ENCODE data around the gene LSM3.

The LSM3 gene

DNA sequence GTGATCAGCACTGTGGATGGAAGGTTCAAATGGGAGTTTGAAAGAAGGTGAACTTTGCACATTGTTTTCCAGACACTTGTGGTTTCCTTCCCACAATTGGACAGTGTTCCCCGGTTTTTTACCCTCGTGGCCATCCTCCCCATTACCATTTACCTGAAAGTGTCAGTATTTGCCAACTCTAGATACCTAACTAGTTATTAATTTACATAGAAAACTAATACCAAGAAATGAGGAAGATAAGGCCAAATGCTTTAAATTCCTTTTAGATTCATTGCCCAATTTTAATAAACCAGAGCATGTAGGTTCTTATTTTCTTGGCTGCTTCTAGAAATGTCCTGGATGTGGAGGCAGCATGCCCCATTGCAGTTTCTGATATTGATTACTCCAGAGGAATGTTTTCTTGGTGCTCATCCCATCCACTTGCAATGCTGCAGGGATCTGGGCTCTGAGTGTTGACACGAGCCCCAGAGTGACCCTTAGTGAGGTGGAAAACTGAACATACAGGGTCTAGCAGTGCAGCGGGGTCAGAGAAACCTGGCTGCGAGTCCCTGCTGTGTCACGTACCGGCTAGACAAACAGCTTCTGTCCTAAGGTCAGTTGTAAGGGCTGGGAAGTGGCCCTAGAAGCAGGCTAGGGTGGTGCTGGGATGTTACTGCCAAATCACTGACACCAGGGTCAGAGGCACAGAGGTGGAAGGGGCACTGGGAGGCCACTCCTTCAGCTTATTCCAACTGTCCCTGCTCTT lies 23.5 kb downstream of the LSM3 start:
- DNase-seq = no peak

DNA sequence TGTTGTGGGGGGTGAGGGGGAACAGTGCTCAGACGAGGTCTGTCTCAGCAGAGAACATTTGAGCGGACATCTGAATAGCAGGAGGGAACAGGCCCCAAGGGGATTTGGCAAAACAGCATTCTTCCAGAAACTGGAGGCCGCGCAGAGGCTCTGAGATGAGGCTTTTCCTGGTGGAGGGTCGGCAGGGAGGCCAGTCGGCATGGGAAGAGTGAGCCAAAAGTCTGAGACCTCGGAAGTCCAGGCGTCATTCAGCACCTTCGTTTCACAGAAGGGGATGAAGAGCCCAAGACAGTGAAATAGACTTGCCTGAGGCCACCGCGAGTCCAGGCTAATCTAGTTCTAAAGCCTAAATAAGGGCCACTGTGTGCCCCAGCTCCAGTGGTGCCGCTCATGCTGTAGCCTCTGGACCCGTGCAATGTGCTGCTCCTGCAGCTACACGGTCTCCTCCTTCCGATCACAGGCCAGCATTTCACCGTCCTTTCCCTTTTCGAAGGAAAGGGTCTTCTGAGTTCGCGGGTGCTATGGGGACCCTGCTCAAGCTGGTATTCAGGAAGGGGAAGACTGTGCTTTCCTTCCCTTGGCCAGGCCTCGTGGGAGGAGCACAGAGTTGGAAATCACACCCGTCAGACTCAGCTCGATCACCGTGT lies 24.4 kb downstream of the LSM3 start:
- DNase-seq = no peak

DNA sequence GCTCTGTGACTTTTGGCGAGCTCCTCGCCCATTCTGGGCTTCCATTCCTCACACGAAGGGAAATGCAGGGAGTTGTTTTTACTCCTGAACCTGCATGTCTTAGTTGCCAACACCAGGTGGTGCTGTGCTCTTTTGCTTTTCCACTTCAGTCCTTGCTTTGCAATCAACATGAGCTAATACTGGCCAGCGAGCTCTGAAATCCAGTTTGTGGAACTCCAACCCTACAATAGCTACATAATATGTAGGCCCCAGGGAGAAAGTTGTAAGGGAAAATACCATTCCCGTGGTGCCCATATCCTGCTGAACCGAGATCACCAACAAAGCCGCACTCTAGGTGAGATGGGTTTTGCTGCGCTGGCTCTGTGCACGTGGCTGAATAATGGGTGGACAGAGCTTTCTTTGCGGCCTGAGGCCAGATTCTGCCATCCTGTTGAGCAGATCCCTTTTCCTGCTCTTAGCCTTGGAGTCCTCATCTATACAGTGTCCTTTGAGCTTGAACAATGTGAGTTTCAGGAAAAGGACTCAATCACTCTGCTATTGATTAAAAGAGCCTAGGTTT lies 25.0 kb downstream of the LSM3 start:
- no peak for DNase-seq

DNA sequence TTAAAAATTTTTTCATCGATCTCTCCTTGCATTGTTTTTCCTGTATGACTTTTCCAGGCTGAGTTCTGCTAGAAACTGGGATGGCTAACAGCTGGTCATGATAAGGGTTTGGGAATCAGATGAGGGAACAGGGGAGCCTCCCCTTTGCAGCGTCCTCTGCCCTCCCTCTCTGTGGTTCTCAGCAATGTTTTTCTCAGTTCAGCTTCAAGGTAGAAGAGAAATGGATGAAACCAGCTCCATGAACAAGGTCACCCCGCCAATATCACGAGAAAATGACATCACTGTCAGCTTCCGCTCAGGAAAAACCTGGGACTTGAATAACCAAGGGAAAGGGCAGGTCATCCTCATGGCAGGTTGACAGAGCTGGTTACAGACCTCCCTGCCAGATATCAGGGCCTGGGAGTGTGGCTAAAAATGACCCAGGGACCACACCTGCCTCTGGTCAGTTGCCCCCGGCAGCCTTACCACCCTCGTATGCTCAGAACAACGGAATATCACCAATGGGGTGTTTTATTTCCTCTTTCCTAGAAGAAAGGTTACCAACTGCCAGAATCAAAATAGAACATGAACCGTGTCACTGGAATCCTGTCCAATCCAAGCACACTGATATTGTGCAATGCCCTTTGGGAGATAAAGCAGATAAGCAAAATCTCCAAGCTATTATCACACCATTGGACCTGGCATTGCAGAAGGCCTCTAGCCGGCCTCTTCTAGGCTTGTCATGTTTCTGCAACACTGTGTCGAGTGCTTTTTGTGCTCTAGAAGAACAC lies 26.1 kb downstream of the LSM3 start:
- DNase-seq = no peak

DNA sequence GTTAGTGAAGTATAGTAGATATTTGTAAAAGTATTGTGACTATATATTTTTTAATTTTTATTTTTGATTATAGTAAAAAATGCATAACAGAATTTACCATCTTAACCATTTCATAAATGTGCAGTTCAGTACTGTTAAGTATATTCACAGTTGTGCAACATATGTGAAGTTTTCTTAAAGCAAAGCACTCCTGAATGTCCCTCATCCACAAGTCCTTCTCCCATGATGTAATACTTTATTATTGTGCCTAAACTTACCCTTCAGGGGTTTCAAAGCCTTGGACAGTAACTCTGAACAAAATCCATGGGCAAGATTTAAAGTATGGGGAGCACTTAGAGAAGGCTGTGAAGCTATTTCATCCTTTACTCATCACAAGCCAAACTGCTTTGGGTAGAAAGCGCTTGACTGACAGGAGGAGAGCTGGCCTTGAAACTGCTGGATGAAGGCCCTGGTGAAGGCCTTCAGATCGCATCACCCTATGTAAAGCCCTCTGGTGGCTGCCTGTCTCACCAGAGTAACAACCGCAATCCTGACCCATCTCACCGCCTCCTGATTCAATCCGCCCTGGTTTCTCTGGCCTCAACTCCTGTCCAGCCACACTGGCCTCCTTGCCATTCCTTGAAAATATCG lies 28.0 kb downstream of the LSM3 start:
- DNase-seq = no peak

DNA sequence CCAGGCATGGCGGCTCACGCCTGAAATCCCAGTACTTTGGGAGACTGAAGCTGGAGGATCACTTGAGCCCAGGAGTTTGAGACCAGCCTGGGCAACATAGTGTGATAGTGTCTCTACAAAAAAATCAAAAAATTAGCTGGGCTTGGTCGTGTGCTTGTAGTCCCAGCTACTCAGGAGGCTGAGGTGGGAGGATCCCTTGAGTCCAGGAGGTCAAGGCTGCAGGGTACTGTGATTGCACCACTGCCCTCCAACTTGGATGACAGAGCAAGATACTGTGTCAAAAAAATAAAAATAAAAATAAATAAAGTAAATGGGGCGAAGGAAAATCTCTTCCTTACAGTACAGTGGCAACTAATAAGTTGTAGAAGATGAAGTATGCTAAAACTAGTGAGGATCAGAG lies 29.6 kb downstream of the LSM3 start:
- no peak for DNase-seq

DNA sequence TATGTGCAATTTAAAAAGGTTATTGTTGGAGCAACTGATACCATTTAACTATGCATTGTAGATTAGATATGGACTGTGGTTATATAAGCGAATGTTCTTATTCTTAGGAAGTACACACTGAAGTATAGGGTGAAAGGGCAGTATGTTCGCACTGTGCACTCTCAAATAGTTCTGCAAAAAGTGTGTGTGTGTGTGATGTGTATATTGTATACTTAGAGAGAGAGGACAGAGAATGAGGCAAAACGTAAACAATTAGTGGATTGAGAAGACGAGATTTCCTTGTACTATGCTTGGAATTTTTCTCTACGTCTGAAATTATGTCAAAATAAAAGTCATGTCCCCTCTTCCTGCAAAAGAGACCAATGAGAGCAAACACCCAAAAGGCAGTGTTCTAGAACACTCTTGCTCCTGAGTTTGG lies 30.4 kb downstream of the LSM3 start:
- no peak for DNase-seq

DNA sequence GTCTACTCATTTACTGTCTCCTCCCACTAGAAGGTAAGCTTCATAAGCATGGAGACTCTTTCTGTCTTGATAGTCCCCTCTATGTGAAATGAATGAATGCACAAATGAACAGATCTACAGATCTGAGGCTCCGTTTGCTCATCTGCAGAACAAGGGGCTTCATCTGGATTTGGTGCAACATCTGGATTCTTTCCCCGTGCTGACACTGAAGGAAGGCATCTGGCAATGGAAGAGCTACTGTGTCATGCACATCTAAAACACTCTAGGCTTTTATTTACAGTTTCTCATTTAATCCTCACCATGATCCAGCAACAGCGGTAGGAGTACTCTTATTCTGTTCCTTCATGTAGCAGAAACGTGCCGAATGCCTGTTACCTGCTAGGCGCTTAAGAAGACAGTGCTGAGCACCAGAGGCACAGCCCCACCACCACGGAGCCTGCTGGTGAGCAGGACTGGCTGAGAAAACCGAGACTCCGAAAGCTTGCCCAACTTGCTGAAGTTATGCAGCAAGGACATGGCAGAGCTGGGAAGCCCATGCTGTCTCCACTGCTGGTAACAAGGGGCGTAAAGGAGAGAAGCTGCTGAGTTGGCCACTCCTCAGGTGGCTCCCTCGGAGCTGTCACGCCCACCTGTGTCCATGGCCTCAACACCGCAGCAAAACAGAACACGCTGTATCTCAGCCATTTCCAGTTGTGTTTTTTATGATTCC lies 31.1 kb downstream of the LSM3 start:
- no peak for DNase-seq

DNA sequence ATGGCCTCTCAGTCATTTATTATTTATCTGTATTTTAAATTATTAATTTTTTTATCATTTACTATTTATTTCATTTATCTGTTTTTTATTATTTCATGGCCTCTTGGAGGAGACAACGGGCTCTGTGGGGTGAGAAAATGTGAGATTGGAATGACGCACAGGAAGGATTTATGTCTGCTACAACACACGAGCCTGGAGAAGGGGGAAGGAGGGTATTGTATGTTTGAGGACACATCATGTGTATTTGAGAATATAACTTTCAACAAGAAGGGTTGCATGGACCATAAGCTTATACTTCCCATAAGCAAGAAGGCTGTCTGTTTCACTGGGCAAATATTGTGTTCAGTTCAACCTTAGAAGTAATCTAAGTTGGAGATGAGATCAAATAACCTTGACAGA lies 31.7 kb downstream of the LSM3 start:
- DNase-seq = no peak

DNA sequence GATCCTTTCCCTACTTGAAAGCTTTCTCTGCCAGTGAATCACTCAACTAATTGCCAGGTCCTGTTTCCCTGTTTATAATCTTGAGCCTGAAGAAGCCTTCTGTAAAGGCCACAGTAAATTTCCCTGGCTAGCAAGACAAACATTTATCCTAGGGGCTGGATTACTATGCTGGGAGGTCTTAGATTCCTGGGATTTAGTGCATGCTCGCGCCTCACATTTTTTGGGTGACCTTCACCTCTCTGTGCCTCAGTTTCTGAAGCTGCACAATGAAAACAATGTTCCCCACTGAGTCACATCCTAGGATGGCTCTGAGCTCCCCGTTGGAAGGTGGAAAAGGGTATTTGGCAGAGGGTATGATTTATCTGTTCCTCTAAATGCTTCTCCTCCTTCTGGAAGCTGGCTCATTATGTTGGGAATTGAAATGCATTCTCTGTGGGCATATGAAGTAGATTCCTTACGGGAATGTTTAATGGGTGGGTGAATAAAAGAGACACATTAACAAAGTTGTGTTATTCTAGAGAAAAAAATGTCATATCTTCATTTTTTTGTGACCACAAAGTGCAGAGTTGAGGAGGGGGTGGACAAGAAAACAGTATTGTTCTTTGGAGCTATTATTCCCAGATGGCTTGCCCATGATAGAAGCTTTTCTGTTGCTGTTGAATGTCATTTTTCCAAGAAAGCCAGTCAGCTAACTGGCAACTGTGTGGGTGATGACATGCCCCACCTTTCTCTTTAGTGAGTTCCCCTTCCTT lies 32.4 kb downstream of the LSM3 start:
- DNase-seq = no peak

DNA sequence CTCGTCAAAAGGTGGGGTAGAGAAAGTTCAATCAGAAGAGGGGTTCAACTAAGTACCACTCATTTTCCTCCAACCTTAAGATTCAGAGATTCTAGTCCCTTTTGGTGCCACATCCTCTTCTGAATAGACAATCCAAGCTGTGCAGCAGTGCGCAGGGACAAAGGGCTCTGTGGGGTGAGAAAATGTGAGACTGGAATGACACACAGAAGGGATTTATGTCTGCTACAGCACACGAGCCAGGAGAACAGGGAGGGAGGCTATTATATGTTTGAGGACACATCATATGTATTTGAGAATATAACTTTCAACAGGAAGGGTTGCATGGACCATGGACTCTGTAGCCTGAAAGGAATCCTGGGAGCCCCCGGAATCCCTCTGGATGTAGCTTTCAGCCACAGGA lies 33.0 kb downstream of the LSM3 start:
- DNase-seq = no peak

DNA sequence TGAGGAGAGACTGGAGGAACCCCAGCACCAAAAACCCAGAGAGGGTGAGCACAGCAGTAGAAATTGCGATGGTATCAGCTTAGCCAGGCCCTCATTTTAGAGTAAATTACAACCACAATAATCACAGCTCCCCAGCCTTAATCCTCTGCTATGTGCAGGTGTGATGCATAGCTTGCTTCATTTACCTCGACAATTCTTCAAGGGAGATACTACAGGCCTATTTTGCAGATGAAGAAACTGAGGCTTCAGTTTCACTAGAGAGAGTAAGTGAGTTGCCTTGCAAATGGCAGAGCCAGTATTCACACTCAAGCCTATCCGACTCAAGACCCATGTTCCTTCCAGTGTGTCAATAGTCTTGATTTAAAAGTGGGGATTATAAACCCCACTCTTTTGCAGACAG lies 33.4 kb downstream of the LSM3 start:
- no peak for DNase-seq

DNA sequence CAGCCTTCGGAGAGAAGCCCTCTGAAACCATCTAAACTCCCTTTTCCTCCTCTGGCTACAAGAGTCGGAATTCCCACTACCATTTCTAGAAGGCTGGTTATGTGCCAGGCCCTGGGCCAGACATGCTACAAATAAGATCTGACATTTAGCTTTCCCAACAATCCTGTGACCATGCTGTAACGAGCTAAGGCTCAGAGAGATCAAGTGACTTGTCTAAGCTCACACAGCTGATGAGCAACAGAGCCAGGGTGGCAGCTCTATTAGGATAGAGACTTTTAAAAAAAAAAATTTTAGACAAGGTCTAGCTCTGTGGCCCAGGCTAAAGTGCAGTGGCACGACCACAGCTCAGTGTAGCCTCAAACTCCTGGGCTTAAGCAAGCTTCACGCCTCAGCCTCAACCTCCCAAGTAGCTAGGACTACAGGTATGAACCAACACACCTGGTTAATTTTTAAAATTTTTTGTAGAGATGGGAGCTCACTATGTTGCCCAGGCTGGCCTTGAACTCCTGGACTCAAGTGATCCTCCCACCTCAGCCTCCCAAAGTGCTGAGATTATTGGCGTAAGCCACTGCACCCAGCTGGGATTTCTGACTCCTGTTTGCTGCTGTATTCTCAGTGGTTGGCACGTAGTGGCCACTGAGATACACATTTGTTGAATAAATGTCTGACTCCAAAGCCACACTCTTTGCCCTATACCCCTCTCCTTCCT lies 34.6 kb downstream of the LSM3 start:
- DNase-seq = no peak

DNA sequence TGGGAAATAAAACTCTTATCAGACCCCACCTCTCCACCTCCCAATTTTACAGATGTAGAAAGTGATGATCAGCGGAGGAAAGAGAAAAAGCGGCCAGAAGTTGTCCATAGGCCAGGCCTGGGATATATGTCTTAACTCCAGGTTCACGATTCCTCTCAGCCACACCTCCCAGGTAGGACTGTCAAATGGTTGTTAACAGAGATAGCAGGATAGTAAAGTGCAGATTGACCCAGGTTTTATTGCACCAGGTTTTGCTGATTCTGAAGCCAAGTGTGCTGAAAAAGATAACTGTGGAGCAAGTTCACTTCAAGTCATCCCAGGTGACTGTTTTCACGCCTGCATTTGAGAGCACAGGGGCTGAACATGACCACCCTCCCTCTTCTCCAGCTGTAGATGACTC lies 36.1 kb downstream of the LSM3 start:
- DNase-seq = no peak

DNA sequence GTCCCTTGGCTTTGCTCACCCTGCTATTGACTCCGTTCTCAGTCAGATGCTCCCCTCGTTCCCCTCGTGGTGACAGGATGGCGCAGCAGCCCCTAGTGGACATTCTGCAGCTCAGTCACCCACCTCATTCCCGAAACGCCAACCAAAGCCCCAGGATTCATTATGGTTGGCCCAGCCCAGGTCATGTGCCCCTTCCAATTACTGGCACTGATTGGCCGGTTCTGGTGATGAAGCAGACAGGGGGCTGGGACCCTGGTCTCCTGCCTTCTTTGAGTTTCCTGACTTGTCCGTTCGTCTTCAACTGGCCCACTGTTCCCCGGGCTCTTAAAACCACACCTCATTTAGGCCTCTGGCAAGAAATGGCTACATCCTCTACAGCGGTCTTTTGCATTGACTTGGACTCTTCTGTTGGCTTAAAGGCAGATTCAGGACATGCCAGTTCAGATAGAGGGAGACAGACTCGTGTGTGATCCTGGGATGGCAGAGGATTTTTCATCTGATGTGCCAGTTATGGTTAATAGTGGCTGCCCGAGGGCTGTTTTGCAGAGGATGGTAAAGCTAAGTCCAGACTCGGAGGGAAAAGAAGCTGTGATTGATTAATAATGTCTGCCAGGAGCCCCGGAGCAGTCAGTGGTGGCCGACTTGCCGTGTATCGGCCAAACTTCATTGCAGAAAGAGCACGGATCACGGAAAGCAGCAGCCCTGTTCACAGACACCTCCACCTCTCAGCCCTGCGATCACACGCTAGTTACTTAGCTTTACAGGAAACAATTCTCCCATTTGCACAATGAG lies 37.8 kb downstream of the LSM3 start:
- no peak for DNase-seq

DNA sequence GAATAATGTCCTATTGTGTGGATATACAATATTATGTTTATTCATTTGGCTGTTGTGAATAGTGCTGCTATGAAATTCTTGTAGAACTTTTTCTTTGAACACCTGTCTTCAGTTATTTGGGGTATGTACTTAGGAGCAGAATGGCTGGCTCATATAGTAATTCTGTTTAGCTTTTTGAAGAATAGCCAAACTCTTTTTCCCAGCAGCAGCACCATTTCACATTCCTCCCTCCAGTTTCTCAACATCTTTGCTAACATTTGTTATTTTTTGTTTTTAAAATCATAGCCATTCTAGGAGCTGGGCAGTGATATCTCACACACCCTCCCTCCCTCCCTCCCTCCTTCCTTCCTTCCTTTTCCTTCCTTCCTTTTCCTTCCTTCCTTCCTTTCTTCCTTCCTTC lies 39.7 kb downstream of the LSM3 start:
- DNase-seq = no peak

DNA sequence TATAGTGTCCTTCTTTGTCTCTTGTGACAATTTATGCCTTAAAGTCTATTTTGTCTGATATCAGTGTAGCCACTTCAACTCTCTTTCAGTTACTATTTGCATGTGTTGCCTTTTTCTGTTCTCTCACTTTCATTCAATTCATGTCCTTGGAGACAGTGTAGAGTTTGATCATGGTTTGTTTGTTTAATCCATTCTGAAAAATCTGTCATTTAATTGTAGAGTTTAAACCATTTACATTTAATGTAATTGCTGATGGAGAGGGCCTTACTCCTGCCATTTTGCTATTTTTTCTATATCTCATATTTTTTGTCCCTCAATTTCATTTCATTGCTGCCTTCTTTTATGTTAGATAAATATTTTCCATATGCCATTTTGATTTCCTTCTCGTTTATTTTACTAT lies 42.3 kb downstream of the LSM3 start:
- DNase-seq = no peak

DNA sequence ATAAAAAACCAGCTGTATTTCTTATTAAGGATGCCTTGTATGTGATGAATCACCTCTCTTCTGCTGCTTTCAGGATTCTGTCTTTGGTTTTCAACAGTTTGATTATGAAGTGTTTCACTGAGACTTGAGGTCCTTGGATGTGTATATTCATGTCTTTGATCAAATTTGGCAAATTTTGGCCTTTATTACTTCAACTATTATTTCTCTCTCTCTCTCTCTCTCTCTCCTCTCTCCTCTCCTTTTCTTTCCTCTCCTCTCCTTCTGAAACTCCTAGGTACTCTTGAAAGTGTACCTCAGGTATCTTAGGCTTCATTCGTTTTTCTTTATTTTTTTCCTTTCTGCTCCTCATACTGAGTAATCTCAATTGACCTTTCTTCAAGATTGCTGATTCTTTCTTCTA lies 43.3 kb downstream of the LSM3 start:
- no peak for DNase-seq

DNA sequence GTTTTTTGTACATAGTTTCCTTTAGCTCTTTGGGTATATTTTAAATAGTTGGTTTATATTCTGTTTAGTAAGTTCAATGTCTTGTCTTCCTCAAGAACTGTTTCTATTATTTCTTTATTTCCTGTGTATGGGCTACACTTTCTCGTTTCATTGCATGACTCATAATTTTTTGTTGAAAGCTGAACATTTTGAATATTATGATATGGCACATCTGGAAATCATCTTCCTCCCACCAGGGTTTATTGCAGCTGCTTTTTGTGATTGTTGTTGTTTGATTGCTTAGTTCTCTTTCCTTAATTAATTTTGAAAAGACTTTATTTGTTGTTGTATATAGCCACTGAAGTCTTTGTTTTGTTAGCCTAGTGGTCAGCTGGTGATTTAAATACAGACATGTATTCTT lies 43.8 kb downstream of the LSM3 start:
- DNase-seq = no peak

DNA sequence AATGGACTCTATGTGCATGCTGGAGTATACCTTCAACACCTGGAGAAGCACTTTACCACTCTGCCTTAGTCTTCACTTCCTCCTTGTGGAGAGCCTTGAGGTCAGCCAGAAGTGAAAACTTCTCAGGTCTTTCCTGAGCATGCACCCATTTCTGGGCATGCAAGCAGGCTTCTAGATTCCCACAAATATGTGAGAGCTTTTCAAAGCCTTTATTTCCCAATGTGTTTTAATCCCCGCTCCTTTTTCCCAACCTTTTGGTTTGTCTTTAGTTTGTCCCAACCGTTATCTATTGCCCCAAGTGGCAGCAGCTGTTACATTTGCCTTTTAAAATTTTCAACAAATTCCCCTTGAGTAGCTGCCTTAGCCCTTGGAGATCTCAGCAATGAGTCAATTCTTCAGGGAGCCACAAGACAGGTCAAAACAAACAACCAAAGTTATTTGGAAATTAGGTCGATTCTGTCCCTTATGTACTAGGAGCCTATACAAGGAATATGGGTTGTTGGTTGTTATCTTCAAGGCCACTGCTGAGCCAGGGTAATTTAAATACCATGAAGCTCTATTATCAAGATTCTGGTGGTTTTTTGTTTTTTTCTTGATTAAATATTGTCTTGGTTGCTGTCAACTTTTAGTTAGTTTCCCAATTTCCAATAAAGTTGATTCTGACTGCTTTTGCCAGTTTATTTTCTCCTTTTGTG lies 44.4 kb downstream of the LSM3 start:
- DNase-seq = no peak

Measured in NCI-H1436 treated with DMSO at 0.1 percent for 48 hours (cell line).